Stimulated activated CD4-positive, alpha-beta T cell treated with anti-CD3 and anti-CD28 coated beads, Interleukin-1b, Interleukin-23, amount 100 ng/mL, for 48 hours (primary cell): ENCODE results near the gene NTRK2.

ENCODE experiments used
- DNase-seq: peaks from one replicate; pipeline ENCODE4 v3.0.0-alpha.2; 2020

NTRK2 gene

GRCh38 chr9:84949971-84950370 lies 280.4 kb downstream of the NTRK2 start:
- no peak for DNase-seq

DNA sequence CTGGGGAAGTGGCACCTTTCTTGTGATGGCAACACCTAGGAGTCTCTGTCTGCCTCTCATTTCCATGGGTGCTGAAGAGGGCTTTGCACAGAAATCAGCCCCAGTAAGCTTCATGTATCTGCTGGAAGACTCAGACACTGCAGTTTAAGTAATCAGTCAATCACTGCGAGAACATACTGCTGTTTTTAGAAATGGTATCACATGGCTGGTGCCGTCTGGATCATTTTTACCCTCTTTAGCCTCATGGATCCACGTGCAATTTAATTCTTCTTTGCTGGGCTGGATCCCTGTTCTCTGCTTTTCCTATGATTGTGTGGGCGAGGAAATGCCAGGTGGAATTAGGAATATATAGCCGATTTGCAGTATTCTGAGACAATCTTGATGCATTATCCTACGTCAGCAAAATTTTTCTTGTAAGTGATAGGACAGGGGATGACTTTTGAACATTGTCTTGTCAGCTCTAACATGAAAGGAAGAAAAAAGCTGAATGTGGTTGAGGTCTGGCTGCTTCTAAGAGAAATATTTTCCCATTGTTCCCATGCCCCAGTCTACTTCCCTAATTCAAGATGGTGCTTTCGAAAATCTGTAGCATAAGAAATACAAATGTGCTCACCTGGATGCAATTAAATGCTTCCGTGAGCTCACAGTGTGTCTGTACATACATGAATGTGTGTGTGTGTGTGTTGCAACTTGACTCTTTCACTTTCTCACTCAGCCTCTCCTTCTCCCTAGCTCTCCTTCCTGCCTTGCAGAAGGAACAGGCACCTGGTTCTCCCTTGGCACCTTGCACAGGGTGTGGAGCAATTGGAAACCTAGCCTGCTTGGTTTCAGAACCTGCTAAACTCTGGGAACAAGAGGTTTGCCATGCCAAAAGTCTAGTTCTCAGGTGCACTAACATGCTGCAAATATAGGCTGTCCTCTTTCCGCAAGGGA lies 281.6 kb downstream of the NTRK2 start:
- no peak for DNase-seq

- no peak for DNase-seq
Observed at GRCh38 chr9:84953252-84953773, 283.8 kb downstream of the NTRK2 start.

GRCh38 chr9:84953797-84954705 lies 284.5 kb downstream of the NTRK2 start:
- peak; percentile 58 for DNase-seq

GRCh38 chr9:84955155-84955554 lies 285.6 kb downstream of the NTRK2 start:
- no peak for DNase-seq

DNA sequence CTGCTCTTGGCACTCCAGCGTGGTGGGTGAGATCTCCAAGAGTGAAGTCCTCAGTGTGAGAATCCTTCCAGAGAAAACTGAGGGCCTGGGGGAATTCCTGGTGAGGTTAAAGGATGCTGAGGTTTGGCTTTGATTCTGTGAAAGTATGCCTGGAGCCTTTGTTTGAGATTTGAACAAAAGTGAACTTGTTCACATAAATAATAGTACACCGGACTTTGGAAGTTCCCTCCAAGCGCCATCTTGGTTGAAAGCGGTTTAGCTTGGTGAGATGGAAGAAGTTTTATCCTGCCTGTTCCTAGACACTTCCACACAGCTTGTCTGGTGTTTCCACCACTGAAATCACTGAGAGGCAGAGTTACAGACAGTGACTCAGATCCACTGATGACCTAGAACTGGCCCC lies 286.4 kb downstream of the NTRK2 start:
- no peak for DNase-seq

DNA sequence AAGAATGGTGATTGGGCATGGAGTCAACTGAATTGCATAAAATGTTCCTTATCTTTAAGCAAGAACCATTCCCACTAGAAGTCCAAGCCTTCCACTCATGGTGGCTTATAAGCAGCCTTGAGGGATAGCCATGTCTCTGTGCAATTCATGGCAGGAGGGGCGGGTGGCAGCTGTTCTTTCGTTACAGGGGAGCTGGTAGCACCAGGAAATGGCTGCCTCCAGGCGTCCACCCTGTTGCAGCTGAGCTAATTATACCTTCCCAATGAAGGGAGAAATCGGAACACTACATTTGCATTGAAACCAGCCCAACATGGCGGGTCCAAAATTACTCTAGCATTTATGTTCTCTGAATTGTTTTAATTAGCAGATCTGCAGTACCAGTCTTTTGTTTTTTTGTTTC lies 289.8 kb downstream of the NTRK2 start:
- no peak for DNase-seq

GRCh38 chr9:84966876-84967830 lies 297.6 kb downstream of the NTRK2 start:
- DNase-seq, result no peak

DNA sequence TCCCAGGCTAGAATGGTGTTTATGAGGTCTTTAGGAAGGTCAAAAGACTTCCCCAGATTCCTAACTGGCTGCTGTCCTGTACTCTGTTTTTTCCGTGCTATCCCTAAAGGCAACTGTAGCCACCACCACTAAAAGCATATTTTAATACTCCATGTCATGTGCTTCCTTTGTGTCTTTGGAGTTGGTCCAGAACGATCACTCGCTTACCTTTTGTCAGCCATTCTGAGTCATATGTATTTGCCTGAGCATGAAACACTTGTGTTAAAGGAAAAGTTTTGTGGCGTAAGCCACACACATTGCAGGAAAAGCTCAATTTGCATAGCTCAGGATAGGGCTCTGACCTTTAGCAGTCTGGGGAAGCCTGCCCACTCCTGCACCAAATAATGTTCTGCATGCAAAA lies 299.6 kb downstream of the NTRK2 start:
- DNase-seq, result no peak

- no peak for DNase-seq
Observed at GRCh38 chr9:84969736-84970135, 300.2 kb downstream of the NTRK2 start.

GRCh38 chr9:84970432-84970831 lies 300.9 kb downstream of the NTRK2 start:
- DNase-seq, result no peak

DNA sequence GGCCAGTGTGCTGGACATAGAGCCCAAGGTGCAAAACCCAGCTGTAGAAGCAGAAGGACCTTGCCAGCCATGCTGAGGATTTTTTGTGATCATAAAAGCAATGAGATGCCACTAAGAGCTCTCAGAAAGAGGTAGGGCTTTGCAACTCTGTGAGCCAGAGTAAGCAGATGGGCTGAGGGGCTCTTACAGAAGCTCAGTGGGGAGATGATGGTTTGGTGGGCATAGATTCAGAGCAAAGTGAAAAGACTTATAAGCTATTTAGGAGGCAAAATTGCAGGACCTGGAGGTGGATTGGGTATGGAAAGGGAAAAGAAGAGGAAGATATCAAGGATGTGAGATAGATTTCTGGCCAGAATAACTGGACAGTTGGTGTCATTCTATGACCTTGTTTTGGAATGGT lies 302.0 kb downstream of the NTRK2 start:
- DNase-seq, result no peak

GRCh38 chr9:84974258-84974657 lies 304.7 kb downstream of the NTRK2 start:
- no peak for DNase-seq

GRCh38 chr9:84974855-84975254 lies 305.3 kb downstream of the NTRK2 start:
- DNase-seq, result no peak

DNA sequence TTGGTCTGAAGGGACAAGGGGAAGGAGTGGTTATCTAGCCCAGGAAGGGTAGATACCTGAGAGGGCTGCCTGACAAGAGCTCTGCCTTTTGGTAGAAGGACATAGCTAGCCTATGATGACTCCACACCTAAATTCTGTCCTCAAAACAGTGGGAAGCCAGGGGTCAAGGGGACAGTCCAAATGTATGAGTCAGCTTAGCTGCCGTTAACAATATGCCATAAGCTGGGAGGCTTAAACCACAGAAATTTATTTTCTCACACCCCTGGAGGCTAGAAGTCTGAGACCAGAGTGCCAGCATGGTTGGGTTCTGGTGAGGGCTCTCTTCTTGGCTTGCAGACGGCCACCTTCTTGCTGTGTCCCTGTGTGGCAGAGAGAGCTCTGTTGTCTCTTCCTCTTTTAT lies 306.4 kb downstream of the NTRK2 start:
- no peak for DNase-seq

DNA sequence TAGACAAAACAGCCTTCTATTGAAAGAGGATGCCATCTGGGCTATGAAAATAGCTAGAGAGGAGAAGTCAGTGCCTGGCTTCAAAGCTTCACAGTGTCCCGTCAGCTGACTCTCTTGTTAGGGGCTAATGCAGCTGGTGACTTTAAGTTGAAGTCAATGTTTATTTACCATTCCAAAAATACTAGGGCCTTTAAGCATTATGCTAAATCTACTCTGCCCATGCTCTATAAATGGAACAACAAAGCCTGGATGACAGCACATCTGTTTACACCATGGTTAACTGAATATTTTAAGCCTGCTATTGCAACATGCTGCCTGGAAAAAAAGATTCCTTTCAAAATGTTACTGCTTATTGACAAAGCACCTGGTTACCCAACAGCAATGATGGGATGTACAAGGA lies 309.1 kb downstream of the NTRK2 start:
- no peak for DNase-seq

DNA sequence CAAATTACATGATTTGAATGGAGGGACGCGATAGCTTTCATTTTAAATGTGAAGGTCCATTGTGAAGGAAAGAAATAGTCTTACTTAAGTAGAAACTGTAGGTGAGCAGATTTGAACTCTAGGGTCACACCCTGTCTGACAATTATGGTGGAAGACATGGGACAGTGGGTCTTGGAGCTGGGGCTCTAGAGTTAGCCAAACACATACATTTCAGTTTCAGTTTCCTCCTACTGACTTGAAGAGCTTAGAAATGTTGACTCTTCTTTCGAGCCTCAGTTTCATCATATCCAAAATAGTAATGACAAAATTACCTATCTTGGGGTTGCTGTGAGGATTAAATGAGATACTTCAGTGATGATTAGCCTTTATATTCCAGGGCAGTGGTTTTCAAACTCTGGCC lies 314.2 kb downstream of the NTRK2 start:
- no peak for DNase-seq

DNA sequence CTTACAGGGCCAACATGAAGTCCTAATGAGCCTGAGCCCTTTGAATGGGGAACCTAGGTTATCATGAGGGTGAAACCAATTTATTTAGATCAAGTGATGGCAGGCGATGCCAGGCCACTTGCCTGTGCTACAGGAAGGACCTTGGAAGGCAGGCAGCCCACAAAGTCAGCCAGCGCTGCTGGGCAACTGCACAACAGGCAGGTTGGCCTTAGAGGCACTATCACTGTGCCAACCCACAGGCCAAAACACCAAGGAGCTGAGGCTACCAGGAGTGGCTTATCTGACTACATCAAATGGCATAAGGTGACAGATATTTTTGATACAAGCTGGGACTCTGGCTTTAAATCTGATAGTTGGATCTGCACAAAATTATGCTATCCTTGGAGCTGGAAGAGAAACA lies 319.1 kb downstream of the NTRK2 start:
- no peak for DNase-seq

GRCh38 chr9:84990416-84990815 lies 320.9 kb downstream of the NTRK2 start:
- no peak for DNase-seq

- no peak for DNase-seq
Observed at GRCh38 chr9:84990850-84991513, 321.5 kb downstream of the NTRK2 start.

- DNase-seq, result no peak
Observed at GRCh38 chr9:84991514-84991870, 322.0 kb downstream of the NTRK2 start.

DNA sequence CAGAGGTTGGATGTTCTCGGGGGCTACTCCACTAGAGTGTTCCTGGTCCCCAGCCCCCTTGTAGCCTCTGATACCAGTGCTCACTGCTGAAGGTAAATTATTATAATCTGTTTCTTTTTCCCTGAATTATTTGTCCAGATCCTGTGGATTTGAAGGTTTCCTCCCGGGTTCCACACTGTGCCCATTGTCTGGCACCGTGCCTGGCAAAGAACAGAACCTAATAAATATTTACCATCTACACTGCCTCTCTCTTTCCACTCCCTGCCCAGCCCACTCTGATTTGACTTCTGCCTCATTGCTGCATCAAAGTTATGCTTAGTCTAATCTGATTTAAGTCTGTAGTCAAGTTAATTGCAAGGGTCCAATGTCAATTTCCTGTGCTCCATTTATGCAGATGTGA lies 322.9 kb downstream of the NTRK2 start:
- no peak for DNase-seq
